GDM1 (cell line): Measurements from ENCODE around the gene SYT13.

Experiments used
- DNase-seq: peaks from one replicate; lab custom pipeline; 2025; lab: John Stamatoyannopoulos, UW

SYT13 gene

DNA sequence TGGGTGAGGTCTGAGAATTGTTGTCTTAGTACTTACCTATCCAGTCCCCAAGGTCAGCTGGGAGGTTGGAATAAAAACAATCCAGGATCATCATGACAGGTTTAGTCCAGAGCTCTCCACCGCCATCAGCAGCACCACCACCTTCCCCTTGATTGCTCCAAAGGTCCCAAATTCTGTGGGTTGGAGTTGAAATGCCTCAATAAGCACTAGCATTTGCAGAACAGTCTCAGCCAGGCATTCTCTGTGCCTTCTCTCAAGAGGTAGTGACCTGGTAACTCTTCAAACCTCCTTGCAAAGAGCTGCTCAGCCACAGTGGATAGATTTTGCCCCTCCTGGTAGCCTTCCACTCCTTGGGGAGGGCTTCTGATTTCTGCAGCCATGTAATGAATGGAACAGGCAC lies 70.1 kb downstream of the SYT13 start:
- no peak for DNase-seq

DNA sequence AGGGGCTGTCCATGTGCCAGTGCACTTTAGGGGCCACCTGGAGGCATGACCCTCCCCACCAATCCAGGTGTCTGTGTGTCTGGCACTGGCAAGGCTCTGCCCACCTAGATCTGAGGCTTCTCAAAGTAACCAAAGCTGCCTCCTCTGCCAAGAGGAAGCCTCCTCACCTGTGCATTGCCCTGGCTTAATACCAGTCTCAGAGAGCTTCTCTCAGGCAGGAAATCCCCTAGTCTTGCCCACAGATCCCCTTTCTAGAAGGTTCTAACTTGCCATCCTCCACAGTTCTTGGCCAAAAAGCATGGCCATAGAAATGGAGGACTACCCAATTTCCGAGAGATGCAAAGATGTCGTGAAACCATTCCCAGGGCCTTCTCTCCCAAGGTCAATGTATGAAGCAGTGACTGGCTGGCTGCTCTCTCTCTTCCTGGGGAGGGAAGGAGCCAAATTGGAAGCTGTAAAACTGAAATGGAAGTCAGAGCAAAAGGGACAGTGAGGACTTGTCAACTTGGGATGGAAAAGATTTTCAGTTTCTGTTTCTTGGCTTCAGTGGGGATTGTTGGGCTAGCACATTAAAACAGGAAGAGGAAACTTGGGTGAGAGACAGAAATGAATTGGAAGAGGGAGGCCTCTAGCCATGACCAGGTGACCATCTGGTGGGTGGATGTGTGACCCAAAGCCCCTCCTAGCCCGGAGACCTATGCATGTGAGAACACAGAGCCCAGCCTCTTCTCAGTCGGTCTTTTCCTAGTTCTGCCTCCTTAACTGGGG lies 70.9 kb downstream of the SYT13 start:
- no peak for DNase-seq

DNA sequence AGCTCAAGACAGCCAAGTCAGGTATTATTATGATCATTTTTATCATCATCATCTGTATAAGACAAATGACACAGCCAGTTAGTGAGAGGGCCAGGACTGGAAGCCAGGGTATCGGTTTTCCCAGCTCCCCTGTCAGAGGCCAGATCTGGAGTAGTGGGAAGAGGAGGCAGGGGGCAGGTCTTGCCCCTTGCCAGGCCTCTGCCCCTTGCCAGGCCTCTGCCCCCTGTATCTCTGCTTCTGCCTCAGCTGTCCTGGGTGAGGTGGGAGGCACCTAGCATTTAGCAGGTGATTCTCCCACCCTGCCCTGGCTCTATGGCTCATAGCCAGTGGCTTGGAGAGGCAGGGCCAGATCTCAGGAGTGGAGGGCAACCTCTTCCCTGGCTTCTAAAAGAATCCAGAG lies 72.4 kb downstream of the SYT13 start:
- no peak for DNase-seq

DNA sequence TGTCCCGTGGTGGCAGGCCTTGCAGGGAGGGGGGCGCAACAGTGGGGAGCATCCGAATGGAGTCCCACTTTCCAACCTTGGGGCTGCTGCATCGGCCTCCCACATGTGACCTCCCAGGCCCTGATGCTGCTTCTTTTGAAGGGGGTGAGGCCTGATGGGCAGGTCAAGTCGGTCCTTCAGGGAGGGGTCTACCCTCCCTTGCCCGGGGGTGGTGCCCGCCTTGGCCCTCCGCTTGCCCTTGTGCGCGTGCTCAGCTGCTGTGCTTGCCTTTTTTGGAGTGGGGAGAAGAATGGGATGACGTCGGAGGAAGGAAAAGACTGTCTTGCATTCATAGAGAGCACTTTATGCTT lies 72.8 kb downstream of the SYT13 start:
- no peak for DNase-seq

DNA sequence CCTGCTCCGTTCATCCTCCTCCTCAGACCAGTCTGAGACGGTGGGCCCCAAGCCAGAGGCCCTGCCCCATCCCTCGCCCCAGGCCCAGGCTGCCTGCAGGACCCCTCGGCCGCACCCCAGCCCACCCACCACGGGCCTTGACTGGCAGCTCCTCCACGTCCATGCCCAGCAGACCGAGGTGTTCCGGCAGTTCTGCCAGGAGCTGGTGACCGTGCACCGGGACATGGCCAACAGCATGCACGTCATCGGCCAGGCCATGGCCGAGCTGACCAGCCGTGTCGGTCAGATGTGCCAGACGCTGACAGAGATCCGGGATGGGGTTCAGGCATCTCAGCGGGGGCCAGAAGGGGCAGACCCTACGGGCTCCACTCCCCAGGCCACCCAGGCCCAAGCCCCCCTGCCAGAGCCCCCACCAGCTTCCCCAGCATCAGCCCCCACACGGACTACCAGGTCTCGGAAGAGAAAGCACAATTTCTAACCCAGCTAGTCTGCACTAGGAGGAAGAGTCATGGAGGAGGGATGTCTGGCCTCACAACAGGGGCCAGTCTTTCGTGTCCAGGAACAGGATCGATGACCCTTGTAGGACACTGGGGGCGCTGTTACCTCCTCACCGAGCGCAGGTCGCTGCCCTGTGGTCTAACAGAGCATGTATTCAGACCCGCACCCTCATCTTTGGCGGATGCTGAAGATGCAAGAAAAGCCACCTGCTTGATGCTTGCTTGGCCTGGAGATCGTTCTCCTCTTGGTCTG lies 73.4 kb downstream of the SYT13 start:
- no peak for DNase-seq

DNA sequence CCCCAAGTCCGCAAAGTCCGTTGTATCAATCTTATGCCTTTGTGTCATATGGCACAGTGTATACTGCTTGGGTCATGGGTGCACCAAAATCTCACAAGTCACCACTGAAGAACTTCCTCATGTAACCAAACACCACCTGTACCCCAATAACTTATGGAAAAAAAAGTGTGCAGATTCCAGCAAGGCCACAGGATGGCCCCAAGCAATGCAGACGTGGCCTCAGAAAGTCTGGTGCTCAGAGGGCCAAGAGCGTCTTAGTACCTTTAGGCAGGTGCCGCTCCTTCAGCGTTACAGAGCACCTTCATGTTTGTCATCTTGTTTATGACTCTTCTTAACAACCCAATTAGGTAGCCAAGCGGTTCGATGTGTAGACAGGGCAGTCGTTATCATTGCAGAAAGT lies 74.4 kb downstream of the SYT13 start:
- DNase-seq: no peak

DNA sequence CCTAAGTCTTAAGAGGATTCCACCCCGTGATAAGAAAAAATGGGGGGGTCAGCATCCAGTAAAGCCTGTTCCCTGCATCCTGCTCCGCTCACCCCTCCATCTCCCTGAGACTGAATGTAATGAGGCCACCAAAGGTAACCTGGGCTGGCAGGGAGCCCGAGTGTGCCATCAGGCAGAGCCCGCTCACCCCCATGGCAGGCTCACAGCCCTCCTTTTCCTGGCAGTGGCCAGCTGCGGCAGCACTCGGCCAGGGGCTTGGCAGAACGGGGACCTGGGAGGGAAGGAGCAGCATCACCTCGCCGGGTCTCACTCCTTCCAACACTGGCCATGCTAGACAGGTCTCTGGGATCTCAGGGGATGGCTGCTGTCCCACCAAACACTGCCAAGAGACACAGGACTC lies 75.3 kb downstream of the SYT13 start:
- no peak for DNase-seq

DNA sequence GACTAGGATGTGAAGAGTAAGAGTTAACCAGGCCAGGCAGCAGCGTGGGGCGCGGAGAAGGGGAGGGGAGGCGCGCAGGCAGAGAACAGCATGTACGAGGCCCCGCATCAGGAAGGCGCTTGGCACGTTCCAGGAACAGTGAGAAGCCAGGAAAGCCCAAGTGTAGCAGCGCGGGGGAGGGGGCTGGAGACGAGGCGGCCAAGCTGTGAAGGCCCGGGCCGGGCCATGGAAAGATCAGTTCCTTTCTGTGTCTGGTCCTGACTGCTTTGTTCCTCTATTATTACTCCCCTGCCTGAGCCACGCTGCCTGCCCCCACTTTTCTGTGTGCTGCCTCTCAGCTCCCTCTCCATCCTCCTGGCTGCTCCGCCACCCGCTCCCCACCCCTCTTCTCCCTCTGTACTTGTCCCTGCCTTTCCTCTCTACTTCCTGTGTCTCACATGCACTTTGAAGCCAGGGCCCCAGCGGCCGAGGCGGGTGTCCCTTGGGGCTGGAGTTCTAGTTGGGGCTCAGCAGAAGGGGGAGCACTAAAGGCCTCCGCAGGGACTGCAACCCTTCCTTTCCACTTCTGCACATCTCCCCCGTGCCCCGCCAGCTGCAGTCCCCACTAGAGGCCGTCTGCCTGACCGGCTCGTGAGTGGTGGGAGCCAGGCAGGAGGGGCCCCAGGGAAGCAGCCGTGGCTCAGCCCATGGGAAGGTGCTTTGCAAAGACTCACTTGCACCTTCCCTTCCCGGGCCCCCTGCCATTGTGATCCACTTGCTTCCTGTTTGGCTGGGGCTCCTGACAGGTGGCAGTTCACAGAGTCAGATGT lies 76.0 kb downstream of the SYT13 start:
- DNase-seq: no peak

DNA sequence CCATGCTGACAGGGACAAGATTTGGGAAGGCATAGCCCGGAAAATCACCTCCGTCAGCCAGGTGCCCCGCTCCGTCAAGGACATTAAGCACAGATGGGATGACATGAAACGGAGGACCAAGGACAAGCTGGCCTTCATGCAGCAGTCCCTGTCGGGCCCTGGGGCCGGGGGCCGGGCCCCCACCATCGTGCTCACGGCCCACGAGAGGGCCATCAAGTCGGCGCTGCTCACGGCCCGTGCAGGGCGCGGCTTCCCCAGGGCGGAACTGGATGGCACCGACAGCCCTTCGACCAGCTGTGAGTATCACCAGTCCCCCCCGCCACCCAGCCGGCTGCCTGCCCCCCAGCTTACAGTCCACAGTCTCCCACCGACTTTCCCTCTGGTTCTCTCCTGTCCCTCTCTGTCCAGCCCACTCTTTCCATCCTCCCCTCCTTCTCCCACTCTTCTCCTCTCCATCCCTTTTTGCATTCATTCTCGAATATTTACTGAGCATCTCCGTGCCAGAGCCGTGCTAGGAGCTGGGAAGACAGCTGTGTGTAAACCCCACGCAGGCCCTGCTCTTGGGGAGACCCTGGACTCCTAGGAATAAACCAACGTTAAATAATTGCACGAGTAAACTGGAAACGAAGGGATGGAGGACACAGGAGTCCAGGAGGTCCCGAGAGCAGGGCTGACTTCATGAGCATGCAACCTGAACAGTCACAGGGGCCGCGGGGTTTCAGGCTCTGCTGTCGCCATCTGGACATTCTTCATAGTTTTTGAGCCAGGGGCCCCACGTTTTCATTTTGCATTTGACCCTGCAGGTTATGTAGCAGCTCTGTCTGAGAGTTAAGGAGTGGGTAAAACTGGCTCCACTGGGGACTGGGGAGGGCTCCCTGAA lies 76.9 kb downstream of the SYT13 start:
- DNase-seq: no peak

DNA sequence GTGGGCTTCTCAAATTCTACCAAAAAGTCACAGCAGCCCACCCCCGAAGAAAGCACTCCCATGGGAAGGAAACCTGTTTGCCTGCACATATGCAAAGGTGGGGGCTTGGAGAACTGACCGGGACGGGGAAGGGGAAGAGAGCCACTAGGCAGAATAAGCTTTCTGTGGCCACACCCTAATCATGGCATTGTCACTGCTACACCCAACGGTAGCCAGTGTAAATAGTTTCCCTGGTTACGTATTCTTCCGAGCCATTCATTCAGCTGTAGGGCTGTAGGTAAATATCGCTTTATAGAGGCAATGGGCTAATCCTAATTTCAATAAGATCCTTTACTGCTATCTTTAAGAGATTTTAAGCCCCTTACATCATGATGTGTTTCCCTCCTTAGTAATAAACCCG lies 78.0 kb downstream of the SYT13 start:
- no peak for DNase-seq

DNA sequence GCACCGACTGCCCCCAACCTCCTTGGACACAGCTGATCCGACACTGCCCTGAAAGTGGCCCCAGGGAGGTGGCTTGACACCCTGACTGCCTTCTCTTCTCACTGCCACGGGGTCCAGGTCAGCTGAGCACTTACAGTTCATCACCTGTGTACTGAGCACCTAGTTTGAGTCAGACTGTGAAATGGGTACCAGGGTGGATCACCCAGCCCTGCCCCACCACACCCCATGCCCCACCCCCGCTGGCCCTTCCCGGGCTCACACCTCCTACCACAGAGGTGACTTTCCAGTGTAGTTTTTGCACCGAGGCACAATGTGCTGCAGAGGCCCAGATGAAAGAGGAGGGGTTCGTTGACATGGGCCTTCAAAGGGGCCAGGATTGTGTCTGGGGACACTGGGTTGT lies 80.2 kb downstream of the SYT13 start:
- DNase-seq: no peak

DNA sequence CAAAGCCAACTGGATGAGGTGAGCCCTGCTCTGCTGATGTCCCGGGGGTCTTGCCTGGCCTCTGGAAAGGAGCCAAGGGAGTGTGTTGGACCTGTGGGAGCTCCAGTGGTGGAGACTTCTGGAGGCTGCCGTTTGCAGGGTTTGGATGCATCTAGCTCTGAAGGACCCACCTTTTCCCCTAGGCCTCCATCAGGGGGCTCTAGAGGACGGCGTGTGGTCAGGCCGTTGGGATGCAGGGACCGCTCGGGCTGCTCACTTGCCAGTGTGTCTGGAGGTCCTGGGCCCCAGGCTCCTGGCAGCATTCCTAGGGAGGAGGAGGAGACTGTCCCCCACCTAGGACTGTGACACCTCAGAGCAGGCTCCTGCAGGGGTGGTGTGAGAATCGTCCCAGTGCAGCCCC lies 81.4 kb downstream of the SYT13 start:
- DNase-seq: no peak

DNA sequence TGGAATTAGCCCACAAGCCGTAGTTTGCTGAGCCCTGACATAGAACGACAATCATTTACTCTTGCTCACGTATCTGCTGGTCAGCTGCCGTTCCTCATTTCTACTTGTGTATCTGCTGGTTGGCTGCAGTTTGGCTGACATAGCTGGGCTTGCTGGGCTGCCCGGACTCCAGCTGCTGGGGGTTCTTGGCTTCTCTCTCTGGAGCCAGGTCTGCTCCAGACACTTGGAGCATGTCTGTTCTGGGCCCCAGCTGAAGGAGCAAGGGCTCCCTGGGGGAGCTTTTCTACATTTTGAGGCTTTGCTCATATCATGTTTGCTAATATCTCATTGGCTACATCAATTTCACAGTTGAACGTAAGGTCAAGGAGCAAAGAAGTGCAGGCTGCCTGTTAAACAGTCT lies 92.4 kb downstream of the SYT13 start:
- DNase-seq: no peak
